ENCODE results near the gene SH3BP1. TPM values are rescaled to one million over a fixed set of nuclear protein-coding genes. Genes with fewer than 3 reads are reported as not detected.

SH3BP1 gene
- total and polyA plus RNA-seq, 9 of the 15 experiments (the other 6 are each of a cell fraction or from before 2014, with no cell fraction given), result 0.10 to 36.2 (median 10.4) TPM

GRCh38 chr22:37658133-37659065 is 18.9 kb downstream of the SH3BP1 start, which contains the start of gene PDXP (continued):
- TF ChIP-seq, protein P1, sequence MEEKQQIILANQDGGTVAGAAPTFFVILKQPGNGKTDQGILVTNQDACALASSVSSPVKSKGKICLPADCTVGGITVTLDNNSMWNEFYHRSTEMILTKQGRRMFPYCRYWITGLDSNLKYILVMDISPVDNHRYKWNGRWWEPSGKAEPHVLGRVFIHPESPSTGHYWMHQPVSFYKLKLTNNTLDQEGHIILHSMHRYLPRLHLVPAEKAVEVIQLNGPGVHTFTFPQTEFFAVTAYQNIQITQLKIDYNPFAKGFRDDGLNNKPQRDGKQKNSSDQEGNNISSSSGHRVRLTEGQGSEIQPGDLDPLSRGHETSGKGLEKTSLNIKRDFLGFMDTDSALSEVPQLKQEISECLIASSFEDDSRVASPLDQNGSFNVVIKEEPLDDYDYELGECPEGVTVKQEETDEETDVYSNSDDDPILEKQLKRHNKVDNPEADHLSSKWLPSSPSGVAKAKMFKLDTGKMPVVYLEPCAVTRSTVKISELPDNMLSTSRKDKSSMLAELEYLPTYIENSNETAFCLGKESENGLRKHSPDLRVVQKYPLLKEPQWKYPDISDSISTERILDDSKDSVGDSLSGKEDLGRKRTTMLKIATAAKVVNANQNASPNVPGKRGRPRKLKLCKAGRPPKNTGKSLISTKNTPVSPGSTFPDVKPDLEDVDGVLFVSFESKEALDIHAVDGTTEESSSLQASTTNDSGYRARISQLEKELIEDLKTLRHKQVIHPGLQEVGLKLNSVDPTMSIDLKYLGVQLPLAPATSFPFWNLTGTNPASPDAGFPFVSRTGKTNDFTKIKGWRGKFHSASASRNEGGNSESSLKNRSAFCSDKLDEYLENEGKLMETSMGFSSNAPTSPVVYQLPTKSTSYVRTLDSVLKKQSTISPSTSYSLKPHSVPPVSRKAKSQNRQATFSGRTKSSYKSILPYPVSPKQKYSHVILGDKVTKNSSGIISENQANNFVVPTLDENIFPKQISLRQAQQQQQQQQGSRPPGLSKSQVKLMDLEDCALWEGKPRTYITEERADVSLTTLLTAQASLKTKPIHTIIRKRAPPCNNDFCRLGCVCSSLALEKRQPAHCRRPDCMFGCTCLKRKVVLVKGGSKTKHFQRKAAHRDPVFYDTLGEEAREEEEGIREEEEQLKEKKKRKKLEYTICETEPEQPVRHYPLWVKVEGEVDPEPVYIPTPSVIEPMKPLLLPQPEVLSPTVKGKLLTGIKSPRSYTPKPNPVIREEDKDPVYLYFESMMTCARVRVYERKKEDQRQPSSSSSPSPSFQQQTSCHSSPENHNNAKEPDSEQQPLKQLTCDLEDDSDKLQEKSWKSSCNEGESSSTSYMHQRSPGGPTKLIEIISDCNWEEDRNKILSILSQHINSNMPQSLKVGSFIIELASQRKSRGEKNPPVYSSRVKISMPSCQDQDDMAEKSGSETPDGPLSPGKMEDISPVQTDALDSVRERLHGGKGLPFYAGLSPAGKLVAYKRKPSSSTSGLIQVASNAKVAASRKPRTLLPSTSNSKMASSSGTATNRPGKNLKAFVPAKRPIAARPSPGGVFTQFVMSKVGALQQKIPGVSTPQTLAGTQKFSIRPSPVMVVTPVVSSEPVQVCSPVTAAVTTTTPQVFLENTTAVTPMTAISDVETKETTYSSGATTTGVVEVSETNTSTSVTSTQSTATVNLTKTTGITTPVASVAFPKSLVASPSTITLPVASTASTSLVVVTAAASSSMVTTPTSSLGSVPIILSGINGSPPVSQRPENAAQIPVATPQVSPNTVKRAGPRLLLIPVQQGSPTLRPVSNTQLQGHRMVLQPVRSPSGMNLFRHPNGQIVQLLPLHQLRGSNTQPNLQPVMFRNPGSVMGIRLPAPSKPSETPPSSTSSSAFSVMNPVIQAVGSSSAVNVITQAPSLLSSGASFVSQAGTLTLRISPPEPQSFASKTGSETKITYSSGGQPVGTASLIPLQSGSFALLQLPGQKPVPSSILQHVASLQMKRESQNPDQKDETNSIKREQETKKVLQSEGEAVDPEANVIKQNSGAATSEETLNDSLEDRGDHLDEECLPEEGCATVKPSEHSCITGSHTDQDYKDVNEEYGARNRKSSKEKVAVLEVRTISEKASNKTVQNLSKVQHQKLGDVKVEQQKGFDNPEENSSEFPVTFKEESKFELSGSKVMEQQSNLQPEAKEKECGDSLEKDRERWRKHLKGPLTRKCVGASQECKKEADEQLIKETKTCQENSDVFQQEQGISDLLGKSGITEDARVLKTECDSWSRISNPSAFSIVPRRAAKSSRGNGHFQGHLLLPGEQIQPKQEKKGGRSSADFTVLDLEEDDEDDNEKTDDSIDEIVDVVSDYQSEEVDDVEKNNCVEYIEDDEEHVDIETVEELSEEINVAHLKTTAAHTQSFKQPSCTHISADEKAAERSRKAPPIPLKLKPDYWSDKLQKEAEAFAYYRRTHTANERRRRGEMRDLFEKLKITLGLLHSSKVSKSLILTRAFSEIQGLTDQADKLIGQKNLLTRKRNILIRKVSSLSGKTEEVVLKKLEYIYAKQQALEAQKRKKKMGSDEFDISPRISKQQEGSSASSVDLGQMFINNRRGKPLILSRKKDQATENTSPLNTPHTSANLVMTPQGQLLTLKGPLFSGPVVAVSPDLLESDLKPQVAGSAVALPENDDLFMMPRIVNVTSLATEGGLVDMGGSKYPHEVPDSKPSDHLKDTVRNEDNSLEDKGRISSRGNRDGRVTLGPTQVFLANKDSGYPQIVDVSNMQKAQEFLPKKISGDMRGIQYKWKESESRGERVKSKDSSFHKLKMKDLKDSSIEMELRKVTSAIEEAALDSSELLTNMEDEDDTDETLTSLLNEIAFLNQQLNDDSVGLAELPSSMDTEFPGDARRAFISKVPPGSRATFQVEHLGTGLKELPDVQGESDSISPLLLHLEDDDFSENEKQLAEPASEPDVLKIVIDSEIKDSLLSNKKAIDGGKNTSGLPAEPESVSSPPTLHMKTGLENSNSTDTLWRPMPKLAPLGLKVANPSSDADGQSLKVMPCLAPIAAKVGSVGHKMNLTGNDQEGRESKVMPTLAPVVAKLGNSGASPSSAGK (IDR thresholded peaks at IDR 0.05), result peak; percentile 77
- peak; percentile 17; the same call in 1 of the 2 replicates for TF ChIP-seq C11orf30 (IDR thresholded peaks at IDR 0.05; ENCODE audit: low read depth)
- TF ChIP-seq ILF3 (IDR thresholded peaks at IDR 0.05; ENCODE audit: borderline replicate concordance), result no peak
- peak; percentile 44; the same call in 1 of the 2 replicates for TF ChIP-seq GABPB1 (CRISPR knock-in tag; IDR thresholded peaks at IDR 0.05)
- TF ChIP-seq VEZF1 (CRISPR knock-in tag; IDR thresholded peaks at IDR 0.05), result no peak; the same call in 1 of the 2 replicates
- TF ChIP-seq GATAD2B (IDR thresholded peaks at IDR 0.05; ENCODE audit: borderline replicate concordance), result peak; percentile 67; the same call in 1 of the 2 replicates
- TF ChIP-seq POLR2B (IDR thresholded peaks at IDR 0.05; ENCODE audit: low read depth, partially characterized antibody), result peak; percentile 23
- TF ChIP-seq CBX3 (IDR thresholded peaks at IDR 0.05; ENCODE audit: borderline replicate concordance in 1 of 2, low read length in 2 of 2), result 0 out of 3 replicates have a peak, but pooled peaks of 1 of the 2 experiments have one; percentile 28
- TF ChIP-seq LCOR (CRISPR knock-in tag; IDR thresholded peaks at IDR 0.05), result no peak
- peak; percentile 63 to 64; a peak in 3 of 4 replicates for TF ChIP-seq MNT (conservative IDR thresholded peaks at IDR 0.05)
